Measurements from ENCODE around the gene ELOVL5.

DNA sequence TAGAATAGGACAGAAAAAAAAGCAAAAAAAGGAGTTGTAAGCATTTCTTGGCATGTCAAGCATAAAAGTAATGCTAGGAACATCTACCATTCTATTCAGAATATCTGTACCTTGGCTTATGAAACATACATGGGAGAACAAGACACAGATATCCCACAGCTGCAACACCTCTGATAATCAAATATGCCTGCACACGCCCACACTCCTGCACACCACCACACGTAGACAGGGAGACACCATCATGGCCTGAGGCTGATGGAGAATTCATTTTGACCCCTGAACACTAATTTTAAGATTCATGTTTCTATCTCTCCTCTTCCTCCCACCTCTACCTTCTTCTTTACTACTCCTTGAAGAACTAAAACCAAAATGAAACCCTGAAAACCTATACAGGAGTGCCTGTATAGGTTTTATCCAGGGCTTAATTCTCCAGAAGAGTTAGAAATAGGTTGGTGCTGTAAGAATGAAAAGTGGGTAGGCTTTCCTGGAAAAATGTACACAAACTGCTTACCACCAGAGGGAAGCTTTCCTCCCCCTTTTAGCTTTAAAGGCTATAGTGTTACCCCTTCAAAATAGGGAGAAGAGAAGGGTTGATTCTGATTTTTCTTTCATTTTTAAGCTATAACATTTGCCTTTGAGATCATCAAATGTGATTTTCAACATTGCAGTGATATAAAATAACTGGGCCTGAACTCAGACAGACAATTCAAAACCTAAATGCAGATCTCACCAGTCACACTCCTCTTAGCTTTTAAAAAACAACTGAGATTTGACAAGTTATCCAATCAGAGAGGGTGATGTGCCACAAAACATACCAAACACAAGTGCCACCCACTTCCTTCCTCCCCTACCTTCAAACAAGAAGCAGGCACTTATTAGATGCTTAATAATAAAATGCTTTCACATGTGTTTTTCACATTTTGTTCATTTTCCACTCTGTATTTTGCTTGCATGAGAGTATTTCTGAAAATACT is 57.9 kb downstream of the ELOVL5 start:
- TF ChIP-seq TAF1 (IDR thresholded peaks at IDR 0.05; ENCODE audit: borderline replicate concordance, low read depth, low read length) = no peak
- TF ChIP-seq, protein P1, sequence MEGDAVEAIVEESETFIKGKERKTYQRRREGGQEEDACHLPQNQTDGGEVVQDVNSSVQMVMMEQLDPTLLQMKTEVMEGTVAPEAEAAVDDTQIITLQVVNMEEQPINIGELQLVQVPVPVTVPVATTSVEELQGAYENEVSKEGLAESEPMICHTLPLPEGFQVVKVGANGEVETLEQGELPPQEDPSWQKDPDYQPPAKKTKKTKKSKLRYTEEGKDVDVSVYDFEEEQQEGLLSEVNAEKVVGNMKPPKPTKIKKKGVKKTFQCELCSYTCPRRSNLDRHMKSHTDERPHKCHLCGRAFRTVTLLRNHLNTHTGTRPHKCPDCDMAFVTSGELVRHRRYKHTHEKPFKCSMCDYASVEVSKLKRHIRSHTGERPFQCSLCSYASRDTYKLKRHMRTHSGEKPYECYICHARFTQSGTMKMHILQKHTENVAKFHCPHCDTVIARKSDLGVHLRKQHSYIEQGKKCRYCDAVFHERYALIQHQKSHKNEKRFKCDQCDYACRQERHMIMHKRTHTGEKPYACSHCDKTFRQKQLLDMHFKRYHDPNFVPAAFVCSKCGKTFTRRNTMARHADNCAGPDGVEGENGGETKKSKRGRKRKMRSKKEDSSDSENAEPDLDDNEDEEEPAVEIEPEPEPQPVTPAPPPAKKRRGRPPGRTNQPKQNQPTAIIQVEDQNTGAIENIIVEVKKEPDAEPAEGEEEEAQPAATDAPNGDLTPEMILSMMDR (IDR thresholded peaks at IDR 0.05) = peak; percentile 26; the same call in 1 of the 2 replicates
- no peak for TF ChIP-seq JUND (IDR thresholded peaks at IDR 0.05)
- TF ChIP-seq GABPA (IDR thresholded peaks at IDR 0.05; ENCODE audit: low read depth) = no peak
- no peak for TF ChIP-seq EZH2phosphoT487 (IDR thresholded peaks at IDR 0.05; ENCODE audit: borderline replicate concordance, low read depth)
- TF ChIP-seq, protein P2, sequence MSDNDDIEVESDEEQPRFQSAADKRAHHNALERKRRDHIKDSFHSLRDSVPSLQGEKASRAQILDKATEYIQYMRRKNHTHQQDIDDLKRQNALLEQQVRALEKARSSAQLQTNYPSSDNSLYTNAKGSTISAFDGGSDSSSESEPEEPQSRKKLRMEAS (IDR thresholded peaks at IDR 0.05; ENCODE audit: low read depth) = no peak
- no peak for TF ChIP-seq RAD21 (IDR thresholded peaks at IDR 0.05; ENCODE audit: low read length)
- TF ChIP-seq CHD2 (IDR thresholded peaks at IDR 0.05; ENCODE audit: low read length, partially characterized antibody) = no peak
- no peak for TF ChIP-seq ELF1 (IDR thresholded peaks at IDR 0.05)
- no peak for TF ChIP-seq GATA2 (CRISPR knock-in tag; IDR thresholded peaks at IDR 0.05)

Measured in SK-N-SH (cell line).